ENCODE data around the gene RBM33.

Gene RBM33

GRCh38 chr7:155764438-155764793 is 120.0 kb downstream of the RBM33 start:
- H3K36me3 Mint-ChIP-seq, result peaks cover 4% of the 10 kb centered on the region

DNA sequence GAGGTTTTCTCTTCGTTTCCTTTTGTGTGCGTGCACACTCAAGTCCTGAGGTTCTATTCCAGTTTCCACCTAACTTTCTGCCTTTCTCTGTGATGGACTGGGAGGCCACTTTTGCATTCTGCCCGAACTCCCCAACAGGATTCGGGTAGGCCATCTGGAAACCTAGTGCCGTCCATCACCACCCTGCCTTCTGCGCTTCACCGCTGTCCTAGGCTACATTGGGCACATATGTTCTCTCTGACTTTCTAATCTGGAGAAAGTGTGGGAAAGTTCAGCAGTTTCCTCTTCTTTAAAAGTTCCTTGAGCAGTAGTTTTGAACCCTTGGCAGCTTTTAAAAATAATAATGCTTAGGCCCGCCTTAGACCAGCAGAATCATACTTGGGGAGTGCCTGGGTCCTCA is 121.0 kb downstream of the RBM33 start:
- peaks cover 47% of the 10 kb centered on the region for H3K4me1 Mint-ChIP-seq
- no peak overlapping the region for H3K4me3 Mint-ChIP-seq
- peak overlapping the region; percentile 56 for H3K27ac Mint-ChIP-seq
- peaks cover 8% of the 10 kb centered on the region for H3K36me3 Mint-ChIP-seq
- no peaks in the 10 kb centered on the region for H3K27me3 Mint-ChIP-seq
- no peaks in the 10 kb centered on the region for H3K9me3 Mint-ChIP-seq

More at GRCh38 chr7:155764438-155764793, 120.0 kb downstream of the RBM33 start:
- Mint-ChIP-seq H3K27ac (peak overlapping the region; percentile 89), H3K27me3 (no peaks in the 10 kb centered on the region), H3K4me3 (peak overlapping the region; percentile 84), H3K4me1 (peaks cover 56% of the 10 kb centered on the region), H3K9me3 (no peaks in the 10 kb centered on the region)

DNA sequence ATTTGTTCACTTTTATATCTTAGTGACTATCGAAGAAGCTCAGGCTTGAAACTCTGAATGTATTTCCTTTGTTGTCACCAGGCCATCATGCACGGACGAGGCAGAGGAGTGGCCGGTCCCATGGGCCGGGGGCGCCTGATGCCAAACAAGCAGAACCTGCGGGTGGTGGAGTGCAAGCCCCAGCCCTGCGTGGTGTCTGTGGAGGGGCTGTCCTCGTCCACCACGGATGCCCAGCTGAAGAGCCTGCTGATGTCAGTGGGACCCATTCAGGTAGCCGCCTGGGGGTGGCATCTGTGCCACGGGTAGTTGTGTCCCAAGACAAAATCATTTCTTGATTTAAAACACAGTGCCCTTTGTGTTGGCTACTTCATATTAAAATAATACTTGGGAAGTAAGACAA is 121.9 kb downstream of the RBM33 start:
- Mint-ChIP-seq H3K4me3 (no peak overlapping the region), H3K9me3 (no peaks in the 10 kb centered on the region), H3K36me3 (peaks cover 8% of the 10 kb centered on the region), H3K27ac (no peak overlapping the region), H3K27me3 (no peaks in the 10 kb centered on the region), H3K4me1 (peaks cover 41% of the 10 kb centered on the region)

DNA sequence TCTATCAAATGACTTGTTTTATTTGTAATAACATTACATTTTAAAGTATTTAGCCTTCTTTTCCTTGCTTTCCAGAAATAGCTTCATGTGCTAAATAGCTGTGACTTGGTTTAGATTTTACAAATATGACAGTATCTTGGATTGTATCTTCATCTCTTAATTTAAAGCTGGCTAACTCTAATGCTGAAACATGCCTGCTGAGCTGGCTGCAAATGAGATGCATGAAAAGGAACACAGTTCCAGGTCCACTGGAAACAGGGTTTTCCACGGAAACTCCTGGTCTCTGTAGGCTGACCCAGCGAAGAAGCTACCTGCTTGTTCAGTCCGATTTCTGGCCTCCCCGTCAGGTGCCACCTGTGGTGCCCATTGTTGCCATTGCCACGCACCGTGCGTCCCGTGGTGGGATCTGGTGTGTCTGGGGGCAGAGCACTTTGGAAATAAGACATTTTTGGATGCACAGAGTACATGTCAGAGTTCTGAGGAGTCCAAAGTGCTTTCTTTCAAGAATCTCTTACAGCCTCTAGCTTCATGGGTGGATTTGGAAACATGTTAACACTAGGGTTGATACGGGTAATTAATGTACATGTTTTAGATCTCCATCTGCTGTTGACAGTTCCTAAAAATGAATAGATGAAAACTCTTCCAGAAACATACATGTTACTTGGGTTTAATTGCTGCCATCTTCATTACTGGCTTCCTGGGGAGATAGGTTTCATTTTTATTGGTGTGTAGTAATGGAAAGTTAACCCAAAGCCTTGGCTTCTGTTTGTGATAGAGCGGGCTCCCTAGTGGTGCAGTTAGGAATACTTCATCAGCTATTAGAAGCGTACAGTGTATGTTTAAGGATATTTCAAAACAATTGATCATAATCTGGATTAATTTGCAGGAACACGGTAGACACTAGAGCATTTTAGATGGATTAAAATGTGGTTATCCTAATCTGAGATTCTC is 122.8 kb downstream of the RBM33 start:
- Mint-ChIP-seq H3K27me3 (no peaks in the 10 kb centered on the region), H3K9me3 (no peaks in the 10 kb centered on the region), H3K4me3 (no peak overlapping the region), H3K36me3 (peaks cover 8% of the 10 kb centered on the region), H3K27ac (no peak overlapping the region), H3K4me1 (peaks cover 33% of the 10 kb centered on the region)

DNA sequence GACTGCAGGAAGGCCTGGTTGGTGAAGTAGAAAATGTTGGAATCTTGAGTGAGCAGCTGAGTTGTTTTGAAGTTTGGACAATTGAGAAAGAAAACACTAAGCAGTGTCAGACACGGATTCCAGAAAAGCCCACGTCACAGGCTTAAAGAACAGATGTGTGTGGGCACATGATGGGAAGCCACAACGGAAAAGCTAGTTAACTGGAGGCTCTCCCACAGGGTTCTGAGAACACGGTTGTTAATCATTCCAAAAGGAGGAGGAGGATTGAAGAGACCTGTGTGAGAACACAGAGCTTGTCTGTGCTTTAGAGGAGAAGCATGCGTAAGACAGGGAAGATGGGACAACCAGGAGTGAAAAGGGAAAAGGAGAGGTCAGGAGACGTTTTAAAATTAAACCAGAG is 125.2 kb downstream of the RBM33 start:
- no peaks in the 10 kb centered on the region for H3K27me3 Mint-ChIP-seq
- no peak overlapping the region for H3K27ac Mint-ChIP-seq
- no peak overlapping the region for H3K4me3 Mint-ChIP-seq

DNA sequence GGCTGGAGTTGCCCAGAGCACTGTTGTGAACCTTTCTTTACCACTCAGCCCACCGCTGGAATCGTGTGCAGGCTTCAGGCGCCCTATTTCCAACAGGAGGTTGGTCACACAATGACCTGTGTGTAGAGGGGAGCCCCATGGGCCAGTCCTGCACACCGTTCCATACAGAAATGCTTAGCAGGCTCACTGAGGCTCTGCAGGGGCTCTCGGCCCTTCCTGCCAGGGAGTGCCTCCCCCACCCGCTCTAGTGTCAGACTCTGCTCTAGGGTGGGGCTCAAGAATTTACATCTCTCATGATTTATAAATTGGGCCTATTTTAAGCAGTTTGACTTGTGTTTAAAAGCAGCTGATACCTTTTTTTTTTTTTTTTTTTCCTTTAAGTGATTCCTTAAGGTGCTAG is 125.8 kb downstream of the RBM33 start:
- no peaks in the 10 kb centered on the region for H3K9me3 Mint-ChIP-seq
- no peak overlapping the region for H3K4me3 Mint-ChIP-seq
- no peaks in the 10 kb centered on the region for H3K27me3 Mint-ChIP-seq
- H3K36me3 Mint-ChIP-seq, result peaks cover 9% of the 10 kb centered on the region
- H3K4me1 Mint-ChIP-seq, result peaks cover 4% of the 10 kb centered on the region
- no peak overlapping the region for H3K27ac Mint-ChIP-seq

More for the DNA sequence above, 125.2 kb downstream of the RBM33 start:
- H3K9me3 Mint-ChIP-seq, result no peaks in the 10 kb centered on the region
- H3K36me3 Mint-ChIP-seq, result peaks cover 9% of the 10 kb centered on the region
- H3K4me1 Mint-ChIP-seq, result peaks cover 8% of the 10 kb centered on the region

DNA sequence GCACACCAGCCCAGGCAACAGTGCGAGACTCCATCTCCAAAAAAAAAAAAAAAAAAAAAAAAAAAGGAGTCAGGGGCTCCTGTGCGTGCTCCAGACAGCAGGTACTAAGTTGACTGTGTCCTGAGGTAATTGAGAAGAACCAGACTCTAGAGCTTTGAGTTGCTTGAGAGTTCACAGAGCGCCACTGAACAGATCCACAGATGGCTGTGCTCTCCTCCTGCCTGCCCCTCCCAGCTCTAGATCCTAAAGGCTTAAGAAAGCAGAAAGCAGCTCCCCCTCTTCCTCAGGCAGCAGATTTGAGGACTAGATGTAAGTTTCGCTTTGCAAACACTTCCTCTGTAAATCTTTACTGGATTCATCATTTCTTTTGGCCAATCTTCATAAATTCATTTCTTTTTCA is 129.1 kb downstream of the RBM33 start:
- no peaks in the 10 kb centered on the region for H3K4me1 Mint-ChIP-seq
- no peaks in the 10 kb centered on the region for H3K27me3 Mint-ChIP-seq
- H3K9me3 Mint-ChIP-seq, result no peaks in the 10 kb centered on the region
- no peak overlapping the region for H3K4me3 Mint-ChIP-seq
- peaks cover 11% of the 10 kb centered on the region for H3K36me3 Mint-ChIP-seq
- H3K27ac Mint-ChIP-seq, result no peak overlapping the region

- peaks cover 10% of the 10 kb centered on the region for H3K36me3 Mint-ChIP-seq
- no peaks in the 10 kb centered on the region for H3K4me1 Mint-ChIP-seq
- no peak overlapping the region for H3K4me3 Mint-ChIP-seq
- H3K9me3 Mint-ChIP-seq, result no peaks in the 10 kb centered on the region
- H3K27me3 Mint-ChIP-seq, result no peaks in the 10 kb centered on the region
- no peak overlapping the region for H3K27ac Mint-ChIP-seq
These were observed 130.5 kb downstream of the RBM33 start for GRCh38 chr7:155774947-155775346.

DNA sequence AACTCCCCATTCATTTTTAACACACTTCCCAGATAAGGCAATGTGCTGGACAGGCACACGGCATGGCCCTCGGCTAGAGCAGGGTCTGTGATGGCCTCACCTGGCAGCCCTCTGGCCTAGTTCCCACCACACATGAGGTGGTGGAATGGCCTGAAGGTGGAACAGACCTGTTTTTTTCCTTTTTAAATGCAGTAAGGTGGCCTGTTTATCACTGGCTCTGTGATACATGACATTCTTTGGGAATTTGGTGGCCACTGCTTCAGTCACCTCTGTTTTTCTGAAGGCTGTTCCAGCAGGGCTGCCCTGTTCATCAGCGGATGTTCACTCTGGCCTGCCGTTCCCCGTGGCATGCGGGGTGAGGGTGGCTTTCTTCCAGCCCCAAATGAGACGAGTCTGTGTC is 131.2 kb downstream of the RBM33 start:
- Mint-ChIP-seq H3K9me3 (no peaks in the 10 kb centered on the region), H3K27me3 (no peaks in the 10 kb centered on the region), H3K36me3 (peaks cover 13% of the 10 kb centered on the region), H3K4me3 (no peak overlapping the region), H3K4me1 (no peaks in the 10 kb centered on the region), H3K27ac (no peak overlapping the region)

DNA sequence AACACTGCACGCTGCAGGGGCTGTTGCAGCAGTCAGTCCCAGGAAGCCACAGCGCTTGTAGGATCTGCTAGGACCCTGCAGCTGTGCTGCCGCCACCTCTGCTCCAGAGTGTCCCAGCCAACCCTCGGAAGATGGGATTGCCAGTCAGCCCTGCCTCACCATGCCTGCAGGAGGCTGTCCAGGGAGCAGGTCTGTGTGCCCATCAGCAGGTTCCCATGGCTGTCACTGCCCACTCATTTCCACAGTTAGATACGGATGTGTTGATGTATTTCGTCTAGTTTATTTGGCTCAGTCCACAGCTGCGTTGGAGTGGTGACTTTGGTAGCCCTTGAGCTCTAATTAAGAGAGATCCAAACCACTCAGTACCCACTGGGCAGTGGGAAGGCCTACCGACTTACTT is 132.1 kb downstream of the RBM33 start:
- Mint-ChIP-seq H3K27ac (peak overlapping the region; percentile 23), H3K9me3 (no peaks in the 10 kb centered on the region), H3K4me3 (no peak overlapping the region), H3K36me3 (peaks cover 19% of the 10 kb centered on the region), H3K4me1 (no peaks in the 10 kb centered on the region), H3K27me3 (no peaks in the 10 kb centered on the region)

- Mint-ChIP-seq H3K4me1 (no peaks in the 10 kb centered on the region), H3K4me3 (no peak overlapping the region), H3K9me3 (no peaks in the 10 kb centered on the region), H3K36me3 (peaks cover 22% of the 10 kb centered on the region), H3K27ac (peak overlapping the region; percentile 12), H3K27me3 (no peaks in the 10 kb centered on the region)
These were observed 133.9 kb downstream of the RBM33 start for GRCh38 chr7:155778349-155778748.

DNA sequence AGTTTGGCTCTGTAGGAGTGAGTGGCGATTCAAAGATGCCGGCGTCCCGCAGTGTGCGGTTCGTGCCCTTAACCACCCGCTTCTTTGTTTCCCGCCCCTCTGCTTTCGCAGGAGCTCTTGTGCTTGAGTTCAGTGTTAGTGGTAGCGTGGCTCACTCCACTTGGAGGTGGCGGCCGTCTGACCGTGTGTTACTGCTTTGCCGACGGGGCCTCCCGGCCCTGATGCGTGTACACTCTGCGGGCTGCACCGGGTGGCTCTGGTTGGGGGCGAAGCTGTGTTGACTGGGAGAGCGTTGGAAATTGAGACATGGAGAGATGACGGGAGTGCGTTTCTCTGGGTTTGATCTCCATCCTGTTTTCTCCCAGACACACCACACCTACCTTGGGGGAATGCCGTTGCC is 136.4 kb downstream of the RBM33 start:
- Mint-ChIP-seq H3K4me3 (no peak overlapping the region), H3K36me3 (peaks cover 24% of the 10 kb centered on the region), H3K27me3 (no peaks in the 10 kb centered on the region), H3K27ac (no peak overlapping the region), H3K9me3 (no peaks in the 10 kb centered on the region), H3K4me1 (no peaks in the 10 kb centered on the region)

DNA sequence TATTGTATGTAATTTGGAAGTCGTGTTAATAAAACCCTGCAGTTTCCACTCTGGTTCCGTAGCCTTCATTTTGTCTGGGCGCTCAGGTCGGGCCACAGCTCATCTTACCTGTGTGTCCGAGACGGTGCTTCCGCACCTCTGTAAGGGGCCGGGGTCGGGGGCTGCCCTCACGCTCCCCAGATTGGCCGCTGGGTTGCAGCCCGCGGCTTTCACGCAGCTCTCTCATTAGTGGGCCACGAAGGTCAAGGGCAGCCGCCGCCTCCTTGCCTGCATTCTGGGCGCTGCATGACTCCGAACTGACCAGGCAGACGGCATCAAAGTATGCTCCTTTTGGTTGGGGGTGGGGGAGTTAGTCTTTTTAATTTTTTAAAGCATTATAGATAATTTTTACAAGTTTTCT is 137.0 kb downstream of the RBM33 start:
- Mint-ChIP-seq H3K27me3 (peaks cover 5% of the 10 kb centered on the region), H3K27ac (no peak overlapping the region), H3K4me3 (no peak overlapping the region), H3K4me1 (peaks cover 5% of the 10 kb centered on the region), H3K9me3 (no peaks in the 10 kb centered on the region), H3K36me3 (peaks cover 24% of the 10 kb centered on the region)

DNA sequence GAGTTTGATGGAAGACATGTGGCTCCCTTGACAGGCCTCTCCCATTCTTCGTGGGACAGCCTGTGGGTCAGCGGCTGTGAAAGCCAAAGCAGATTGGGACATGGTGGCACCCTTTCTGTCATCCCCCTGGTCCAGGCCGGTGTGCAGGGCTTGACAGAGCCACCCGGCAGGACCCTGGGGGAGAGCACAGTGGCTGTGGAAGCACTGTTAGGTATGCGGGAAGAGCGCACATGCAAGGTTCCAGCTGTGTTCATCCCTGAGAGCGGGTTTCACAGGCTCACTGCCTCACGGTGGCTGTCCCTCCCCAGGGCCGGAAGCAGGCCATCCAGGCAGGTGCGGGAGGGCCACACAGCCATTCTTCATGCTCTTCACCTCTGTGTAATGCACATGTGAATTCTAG is 138.0 kb downstream of the RBM33 start:
- Mint-ChIP-seq H3K9me3 (no peaks in the 10 kb centered on the region), H3K27me3 (peaks cover 5% of the 10 kb centered on the region), H3K36me3 (peaks cover 24% of the 10 kb centered on the region), H3K4me1 (peaks cover 5% of the 10 kb centered on the region), H3K4me3 (no peak overlapping the region), H3K27ac (no peak overlapping the region)

DNA sequence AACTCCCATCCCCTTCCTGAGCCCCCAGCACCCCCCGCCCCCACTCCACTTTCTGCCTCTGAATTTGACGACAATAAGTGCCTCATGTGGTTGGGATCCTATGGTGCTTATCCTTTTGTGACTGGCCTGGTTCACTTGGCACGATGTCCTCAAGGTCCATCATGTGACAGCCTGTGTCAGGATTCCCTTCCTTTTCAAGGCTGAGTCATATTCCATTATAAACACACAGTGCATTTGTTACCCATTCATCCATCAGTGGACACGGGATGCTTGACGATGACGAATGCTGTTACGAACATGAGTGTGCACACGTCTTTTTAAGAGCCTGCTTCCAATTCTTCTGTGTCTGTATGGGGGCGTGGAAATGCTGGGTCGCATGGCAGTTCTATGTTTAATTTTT is 141.1 kb downstream of the RBM33 start:
- Mint-ChIP-seq H3K27me3 (peaks cover 8% of the 10 kb centered on the region), H3K27ac (no peak overlapping the region), H3K9me3 (no peaks in the 10 kb centered on the region), H3K4me3 (no peak overlapping the region), H3K4me1 (peaks cover 5% of the 10 kb centered on the region), H3K36me3 (peaks cover 13% of the 10 kb centered on the region)

- Mint-ChIP-seq H3K4me1 (peaks cover 5% of the 10 kb centered on the region), H3K4me3 (no peak overlapping the region), H3K27ac (no peak overlapping the region), H3K36me3 (peaks cover 7% of the 10 kb centered on the region), H3K27me3 (peaks cover 8% of the 10 kb centered on the region), H3K9me3 (no peaks in the 10 kb centered on the region)
These were observed 142.0 kb downstream of the RBM33 start for GRCh38 chr7:155786491-155786890.

Measured in activated naive CD4-positive, alpha-beta T cell treated with anti-CD3 and anti-CD28 coated beads, Interleukin-2, amount 50 U/mL, for 24 hours (primary cell).